ENCODE data around the gene PIGS. TPM values are rescaled to one million over a fixed set of nuclear protein-coding genes. Genes with fewer than 3 reads are reported as not detected.
"Not testable (repeated sequence)": the region's sequence is repeated elsewhere in the genome, so short reads cannot be mapped to it uniquely, and the experiment has no call there.

Gene PIGS
- 43.8 and 47.4 TPM in 2 replicates for total RNA-seq

DNA sequence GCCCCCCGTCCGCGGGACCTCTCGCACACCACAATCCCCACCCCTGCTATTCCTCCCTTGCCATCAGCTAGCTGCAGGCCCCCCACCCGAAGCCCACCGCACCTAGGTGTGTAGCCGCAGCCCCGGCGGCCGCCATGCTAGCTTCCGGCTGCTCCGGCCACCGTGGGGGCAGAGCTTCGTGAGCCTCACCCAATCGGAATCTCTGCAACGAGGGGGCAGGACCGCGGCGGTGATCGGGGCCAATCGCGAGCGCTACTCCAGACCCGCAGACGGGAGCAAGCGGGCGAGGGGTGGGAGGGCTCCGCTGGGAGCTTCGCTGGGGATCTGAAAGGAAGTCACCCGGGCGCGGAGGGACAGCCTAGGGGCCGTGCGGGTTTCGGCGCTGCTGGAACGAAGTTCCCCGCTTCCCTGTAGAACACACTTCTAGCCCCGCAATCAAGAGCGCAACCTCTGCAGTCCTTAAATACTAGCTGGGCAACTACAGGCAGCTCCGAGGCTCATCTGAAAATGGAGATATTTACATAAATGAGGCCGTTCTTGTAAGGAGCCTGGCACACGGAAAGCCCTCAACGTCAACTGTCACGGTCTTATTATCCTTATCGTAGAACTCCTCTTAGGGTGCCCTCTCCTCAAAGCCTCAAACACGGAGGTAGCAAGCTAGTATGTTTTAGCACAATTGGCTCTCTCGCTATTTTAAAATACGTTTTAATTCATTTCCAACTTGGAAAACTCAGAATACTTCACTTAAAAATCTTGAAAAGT lies at the start of gene PIGS:
Gene PIGS, minus strand, starts transcription at position 164 of the 762 bp plus-strand sequence. Its CDS starts 28 bp downstream, at position 136.
- peak; percentile 92 to 94 for DNase-seq (ENCODE audit: low read depth in 2 of 2)

DNA sequence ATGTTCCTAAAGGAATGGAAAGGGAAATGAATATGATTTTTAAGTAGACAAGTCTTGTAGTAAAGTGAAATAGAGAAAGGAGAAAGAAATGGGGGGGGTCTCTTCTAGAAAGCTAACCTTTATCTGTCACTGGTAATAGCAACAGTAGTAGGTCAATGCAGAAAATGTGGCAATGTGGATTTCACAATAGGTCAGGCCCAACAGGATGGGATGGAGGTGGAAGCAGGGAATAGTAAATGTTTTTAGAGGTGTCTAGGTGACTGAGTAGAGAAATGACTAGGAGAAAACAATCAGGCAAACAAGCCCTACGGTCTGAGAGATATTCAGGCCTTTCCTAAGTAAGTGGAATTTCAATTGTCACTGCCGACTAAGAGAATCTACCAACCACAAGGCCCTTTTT lies 48.7 kb upstream of the PIGS start:
- no peak for DNase-seq (ENCODE audit: low read depth in 2 of 2)

DNA sequence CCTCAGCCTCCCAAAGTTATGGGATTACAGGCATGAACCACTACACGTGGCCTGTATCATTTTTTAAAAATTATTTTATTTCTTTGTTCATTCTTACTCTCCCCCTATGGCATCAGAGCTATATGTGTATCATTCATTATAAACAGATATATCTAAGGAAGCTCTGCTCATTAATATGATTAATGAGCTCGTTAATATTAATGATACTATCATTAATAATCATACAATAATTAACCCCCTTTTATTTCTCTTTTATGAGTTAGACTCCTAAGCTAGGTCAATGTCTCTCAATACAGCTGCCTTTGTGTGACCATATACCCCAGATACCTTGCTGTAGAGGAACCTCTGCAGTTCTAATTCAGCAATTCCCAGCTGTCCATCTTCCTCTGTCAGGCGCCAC lies 47.1 kb upstream of the PIGS start:
- DNase-seq (ENCODE audit: low read depth in 2 of 2) = no peak

DNA sequence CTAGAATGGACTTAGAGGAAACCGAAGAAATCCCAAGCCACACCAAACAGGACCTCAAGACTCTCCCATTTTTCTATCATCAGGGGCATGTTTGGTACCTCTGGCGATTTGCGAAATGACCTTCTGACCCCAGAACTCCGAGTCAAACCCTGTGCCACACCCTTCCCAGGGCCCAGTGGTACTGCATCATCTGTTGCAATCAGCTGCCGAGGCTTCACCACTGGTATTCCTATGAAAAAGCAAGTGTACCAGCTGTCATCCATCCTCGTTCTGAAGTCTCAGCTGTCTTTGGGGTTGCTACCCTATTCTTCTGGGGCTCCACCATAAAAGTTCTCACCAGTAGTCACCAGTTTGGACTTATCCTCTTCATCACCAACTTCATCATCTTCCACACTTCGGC lies 45.0 kb upstream of the PIGS start:
- DNase-seq (ENCODE audit: low read depth in 2 of 2) = no peak

DNA sequence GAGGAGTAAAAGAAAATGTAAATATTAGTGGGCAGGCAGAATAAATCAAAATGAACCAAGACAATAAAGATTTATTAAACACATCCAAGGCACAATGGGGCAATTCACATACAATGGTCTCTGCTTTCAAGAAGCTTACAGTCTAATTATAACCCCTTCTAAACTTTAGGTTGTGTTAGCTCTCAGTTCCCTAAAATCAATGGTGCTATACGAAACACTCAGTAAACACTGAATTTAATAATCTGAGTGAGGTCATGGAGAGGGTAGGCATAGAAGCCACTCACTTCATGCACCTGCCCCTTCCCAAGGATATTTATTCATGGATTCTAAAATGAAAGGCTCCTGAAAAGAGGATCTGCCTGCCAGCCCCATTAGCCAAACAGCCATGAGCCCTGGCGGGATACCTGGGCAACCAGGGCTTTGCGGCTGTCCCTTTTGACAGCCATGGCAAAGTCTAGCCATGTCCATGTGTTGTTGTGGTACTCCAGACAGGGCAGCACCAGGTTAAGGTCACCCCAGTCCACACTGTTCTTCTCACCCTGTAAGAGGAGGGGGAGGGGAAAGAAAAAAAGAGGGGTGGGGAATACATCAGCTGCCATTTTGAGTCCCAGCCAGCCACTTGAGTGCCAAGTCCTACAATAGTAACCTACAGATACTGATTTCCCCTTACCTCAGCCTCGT lies 44.1 kb upstream of the PIGS start:
- DNase-seq (ENCODE audit: low read depth in 2 of 2) = no peak

DNA sequence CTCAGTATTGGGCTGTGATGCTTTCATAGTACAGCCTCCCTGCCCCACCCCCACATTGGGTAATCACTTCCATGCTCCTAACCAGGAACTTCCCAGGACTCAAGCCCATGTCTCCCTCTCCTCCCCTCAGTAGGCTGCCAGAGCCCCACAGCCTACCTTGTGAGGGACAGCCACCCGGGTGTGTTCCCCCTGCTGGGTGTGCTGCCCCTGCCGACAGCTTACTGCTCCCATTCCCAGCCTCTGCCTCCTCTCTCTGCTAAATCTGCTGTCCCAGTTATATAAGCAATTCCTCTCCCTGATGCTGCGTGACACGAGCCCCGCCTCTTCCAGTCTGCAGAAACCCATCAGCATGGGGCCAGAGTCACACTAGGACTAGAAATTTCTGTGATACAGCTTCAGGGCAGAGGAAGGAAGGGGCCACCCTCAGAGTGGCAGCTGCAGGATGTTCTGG lies 42.6 kb upstream of the PIGS start, which contains the start of gene RSKR:
Gene RSKR, minus strand, starts transcription at position 255 of the 451 bp plus-strand sequence. Its CDS starts 24 bp downstream, at position 231.
- DNase-seq (ENCODE audit: low read depth in 2 of 2) = no peak

DNA sequence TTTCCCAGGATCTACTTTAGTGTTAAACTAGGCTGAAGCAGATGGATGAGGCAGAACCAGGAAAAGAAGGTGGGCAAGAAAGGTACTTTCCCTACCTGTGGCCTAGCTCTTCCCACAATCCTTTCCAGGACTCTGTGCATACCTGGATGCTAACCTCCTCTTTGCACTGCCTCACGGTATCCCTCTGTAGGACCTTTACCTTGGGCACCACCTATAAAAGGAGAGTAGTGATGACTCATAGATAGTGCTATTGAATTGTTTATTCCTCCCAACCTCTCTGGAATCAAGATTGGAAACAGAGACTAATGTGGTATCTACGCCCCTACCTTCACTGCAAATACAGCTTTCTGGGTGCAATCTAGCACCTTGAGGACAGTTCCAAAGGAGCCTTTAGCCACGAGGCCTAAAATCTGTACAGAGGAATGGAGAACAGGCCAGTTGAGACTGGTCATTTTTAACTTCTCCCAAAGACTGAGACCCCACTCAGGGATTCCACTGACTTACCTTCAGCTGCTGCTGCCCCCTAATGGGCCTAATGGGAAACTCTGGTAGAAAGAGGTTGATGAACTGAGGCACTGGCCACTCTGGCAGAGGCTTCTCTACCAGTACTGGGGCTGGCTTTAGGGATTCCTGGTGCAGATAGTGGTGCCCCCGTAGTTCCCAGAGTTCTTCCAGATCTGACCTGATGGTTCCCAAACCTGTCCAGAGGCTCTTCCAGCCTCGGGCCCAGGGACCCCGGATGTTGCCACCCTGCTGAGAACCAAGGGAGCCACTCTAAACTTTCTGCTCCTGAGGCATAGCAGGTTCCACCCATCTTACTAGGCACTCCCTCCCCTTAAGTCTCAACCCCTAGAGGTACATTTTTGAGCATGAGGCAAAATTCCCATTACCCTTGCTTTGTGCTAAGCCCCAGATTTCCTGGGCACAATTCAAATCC lies 41.9 kb upstream of the PIGS start:
- DNase-seq (ENCODE audit: low read depth in 2 of 2) = peak; percentile 50 to 68

DNA sequence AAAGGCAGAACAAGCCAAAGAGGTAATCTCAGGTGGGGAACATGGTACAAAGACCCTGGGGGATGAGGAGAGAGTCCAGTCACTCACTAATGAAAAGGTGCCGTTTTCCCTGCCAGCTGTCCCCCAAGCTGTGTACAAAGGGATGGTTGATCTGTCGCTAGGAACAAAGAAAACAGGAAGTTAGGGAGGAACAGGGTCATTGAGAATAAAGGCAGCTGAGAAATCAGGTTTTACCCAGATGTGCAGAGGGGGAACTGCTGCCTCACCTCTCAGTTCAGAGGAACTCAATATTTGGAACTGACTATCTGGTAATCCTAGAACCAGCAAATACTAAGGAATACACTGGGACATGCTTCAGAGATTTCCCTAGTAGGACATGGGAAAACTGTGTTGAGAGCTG lies 41.2 kb upstream of the PIGS start:
- peak in 1 of 2 donors; percentile 46 for DNase-seq (ENCODE audit: low read depth in 2 of 2)

DNA sequence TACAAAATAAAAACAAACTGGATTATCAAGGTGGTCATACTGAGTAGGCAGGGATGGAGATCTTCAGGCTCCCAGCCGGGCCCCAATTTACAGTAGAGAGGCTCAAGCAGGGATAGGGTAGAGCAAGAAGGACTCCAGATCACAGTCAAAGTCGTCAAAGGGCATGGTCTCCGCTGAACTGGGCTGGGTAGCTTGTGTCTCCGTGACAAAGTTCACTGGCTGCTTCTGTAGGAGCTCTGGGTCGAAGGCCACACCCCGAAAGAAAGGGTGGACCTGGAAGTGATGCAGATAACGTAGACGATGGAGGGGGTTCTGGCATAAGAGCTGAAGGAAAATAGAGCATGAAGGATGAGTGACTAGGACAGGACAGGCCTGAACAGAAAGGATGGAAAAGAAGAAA lies 39.1 kb upstream of the PIGS start:
- DNase-seq (ENCODE audit: low read depth in 2 of 2) = no peak

DNA sequence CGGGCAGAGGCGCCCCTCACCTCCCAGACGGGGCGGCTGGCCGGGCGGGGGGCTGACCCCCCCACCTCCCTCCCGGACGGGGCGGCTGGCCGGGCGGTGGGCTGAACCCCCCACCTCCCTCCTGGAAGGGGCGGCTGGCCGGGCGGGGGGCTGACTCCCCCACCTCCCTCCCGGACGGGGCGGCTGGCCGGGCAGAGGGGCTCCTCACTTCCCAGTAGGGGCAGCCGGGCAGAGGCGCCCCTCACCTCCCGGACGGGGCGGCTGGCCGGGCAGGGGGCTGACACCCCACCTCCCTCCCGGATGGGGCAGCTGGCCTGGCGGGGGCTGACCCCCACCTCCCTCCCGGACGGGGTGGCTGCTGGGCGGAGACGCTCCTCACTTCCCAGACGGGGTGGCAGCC lies 32.7 kb upstream of the PIGS start:
- DNase-seq (ENCODE audit: low read depth in 2 of 2) = not testable (repeated sequence)

DNA sequence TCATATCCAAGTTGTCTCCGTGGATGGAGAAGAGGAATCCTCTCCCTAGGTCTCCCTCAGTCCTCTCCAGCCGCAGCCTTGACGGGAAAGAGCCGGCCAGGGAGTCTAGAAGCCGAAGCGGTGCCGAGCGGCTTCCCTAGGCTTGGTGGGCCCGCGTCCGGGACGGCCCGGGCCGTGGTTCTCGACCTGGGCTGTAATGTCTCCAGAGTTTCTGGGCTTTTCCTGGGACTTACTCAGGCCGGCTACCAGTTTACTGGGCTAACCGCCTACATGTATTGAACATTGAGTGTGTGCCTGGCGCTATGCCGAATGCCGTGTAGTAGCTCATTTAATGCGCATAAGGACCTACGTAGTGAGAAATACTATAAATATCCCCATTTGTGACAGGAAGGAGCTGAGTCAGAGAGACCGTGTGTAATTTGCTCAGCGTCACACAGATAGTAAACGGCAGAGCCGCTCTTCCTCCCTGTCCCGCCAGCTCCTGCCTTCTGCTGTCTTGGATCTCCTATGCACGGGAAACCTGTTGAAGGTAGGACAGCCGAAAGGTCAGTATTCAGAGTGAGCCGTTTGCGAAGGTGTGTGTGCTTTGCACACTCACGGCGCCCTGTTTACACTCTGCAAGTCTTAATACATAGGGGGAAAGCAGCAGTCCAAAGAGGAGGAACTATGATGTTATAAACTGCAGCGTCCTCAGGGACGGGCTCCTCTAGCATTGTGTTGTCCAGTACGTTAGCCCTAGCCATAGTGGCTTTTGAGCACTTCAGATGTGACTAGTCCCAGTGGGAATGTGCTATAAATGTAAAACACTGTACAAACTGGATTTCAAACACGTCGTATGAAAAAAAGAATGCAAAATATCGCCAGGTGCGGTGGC lies 28.2 kb upstream of the PIGS start:
- peak; percentile 90 to 91 for DNase-seq (ENCODE audit: low read depth in 2 of 2)

DNA sequence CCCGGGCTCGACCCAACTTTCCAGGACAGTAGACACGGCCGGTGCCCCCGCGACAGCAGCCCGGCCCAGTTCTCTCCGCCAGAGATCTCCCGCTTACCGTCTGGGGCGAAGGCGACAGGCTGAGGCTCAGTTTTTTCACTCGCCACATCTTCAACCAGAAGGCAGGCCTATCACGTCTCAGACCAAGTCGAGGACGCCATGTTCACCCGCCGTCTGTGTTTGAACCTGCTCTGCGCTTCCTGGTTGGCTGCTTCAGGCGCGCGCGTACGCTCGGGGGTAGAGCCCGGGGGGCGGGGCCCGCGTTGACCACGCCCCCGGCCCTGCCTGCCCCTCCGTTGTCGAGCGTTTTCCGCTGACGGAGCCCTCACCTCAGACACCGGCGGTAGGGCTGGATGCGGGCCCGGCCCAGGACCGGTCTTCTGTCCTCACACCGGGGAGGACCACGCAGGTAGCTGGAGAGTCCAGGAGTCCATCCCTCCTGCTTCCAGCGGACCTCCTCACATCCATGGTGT lies 27.5 kb upstream of the PIGS start, which contains the start of gene SPAG5:
Gene SPAG5, minus strand, starts transcription at position 227 of the 512 bp plus-strand sequence. Its CDS starts 79 bp downstream, at position 148.
- DNase-seq (ENCODE audit: low read depth in 2 of 2) = peak; percentile 93 to 96

DNA sequence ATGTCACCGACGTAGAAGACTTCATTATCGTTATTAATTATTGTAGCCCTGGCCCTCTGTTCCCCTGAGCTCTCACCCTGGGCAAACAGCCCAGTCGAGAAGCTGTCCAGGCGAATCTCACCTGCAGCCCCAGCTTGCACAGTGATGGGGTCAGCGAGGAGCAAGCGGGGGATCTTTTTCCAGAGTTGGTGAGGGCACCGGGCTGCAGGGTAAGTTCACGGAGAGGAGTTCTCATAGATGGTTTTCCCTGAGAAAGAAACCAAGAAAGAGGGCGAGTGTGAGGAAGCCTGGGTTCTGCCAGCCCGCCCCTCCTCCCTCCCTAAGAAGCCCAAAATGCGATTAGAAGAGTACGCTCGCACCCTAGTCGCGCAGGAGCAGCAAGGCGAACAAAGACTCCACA lies 27.1 kb upstream of the PIGS start:
- no peak for DNase-seq (ENCODE audit: low read depth in 2 of 2)

DNA sequence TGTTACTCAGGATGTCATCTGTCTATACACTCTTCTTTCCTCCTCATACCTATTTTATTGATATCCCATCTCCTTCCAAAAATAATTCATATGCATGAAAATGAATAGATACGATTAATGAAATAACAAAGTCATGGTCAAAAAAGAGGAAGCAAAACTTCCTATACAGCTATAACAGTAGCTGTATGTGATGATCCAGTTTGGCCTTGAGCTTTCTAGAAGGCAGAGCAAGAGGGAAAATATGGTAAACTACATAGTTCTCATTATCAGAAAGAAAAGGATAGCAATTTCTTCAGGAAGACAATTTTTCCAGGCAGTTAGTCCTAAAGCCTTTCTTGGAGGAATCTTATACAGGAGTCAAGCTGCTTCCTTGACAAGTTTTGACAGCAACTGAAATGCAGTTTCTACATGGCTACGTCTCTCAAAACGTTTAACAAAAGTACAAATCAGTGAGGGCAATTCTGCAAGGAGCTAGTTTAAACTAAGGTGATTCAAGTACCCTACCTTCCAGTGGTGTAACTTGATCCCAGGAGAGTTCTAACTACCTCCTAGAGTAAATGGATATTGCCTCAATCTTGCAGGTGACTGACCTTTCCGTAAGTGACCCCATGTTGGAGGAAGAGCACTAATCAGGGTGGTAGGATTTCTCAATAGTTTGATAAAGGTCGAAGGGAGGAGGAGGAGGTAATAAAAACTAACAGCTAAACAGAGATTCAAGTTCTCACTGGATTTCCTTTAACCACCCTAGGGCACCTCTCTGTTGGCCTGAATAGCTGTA lies 26.5 kb upstream of the PIGS start:
- no peak for DNase-seq (ENCODE audit: low read depth in 2 of 2)

DNA sequence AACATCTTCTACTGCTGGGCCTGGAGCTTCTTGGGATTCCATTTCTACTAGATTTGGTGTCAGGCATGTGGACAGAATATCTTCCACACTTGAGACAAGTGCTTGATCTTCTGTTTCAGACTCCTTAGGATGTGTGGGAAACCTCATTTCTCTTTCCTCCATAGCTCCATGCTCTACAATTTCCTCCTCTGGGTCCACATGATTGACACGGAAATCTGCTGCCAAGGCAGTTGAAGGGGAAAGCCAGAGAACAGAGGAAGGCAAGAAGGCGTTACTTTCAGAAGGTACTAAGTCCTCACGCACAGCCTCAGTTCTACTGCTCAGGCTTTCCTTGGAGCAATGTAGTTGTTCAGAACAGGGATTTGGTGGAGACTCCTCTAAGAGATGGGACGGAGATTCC lies 20.9 kb upstream of the PIGS start:
- no peak for DNase-seq (ENCODE audit: low read depth in 2 of 2)

DNA sequence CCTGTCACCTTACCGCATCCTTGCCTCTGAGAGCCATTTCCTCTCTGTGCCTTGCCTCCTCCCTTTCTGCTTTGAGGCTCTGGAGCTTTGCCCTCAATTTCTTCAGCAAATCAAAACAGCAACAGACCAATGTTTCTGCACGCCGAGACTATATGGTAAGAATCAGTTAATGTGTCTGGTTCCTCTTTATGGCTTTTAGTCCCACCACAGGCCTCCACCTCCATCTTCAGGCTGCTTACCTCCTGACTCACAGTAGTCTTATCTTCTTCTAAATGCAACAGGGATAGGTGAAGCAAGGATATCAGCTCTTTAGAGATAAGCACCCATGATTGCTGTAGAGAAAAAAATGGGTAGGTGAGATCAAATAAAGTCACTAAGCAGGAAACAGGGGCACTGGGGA lies 14.5 kb upstream of the PIGS start:
- no peak for DNase-seq (ENCODE audit: low read depth in 2 of 2)

DNA sequence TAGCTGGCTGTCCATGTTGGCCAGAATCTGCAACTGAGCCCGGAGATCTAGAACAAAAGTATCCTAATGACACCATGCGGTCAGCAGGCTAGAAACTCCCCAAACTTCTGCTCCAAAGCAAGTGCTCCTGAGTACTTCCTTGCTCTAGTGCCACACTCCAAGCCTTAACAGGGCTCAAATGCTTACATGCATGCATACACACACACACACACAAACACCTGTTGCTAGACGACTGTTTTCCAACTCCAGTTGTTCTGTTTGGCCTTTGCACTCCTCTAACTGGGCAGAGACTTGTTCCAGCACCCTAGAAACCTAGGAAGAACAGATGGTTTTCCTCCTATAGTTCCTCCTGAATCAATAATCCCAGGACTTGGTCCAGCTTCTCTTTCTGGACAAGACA lies 13.1 kb upstream of the PIGS start:
- DNase-seq (ENCODE audit: low read depth in 2 of 2) = no peak

DNA sequence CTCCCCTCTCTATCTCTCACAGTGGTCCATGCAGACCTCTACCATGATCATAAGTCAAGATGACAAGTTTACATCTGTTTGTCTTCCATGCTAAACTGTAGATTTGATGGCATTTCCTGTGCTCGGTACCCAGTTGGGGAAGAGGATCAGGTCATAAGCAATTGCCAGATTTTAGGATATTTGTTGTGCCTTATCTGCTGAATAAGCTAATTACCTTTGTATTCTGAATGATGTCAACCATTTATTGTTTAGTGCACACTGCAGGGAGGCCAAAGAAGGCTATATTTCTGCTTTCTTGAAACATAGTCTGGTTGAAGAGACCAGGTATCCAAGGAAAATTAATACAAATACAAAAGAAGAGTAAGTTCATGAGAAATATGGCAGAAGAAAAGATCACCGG lies 11.2 kb upstream of the PIGS start:
- DNase-seq (ENCODE audit: low read depth in 2 of 2) = no peak

DNA sequence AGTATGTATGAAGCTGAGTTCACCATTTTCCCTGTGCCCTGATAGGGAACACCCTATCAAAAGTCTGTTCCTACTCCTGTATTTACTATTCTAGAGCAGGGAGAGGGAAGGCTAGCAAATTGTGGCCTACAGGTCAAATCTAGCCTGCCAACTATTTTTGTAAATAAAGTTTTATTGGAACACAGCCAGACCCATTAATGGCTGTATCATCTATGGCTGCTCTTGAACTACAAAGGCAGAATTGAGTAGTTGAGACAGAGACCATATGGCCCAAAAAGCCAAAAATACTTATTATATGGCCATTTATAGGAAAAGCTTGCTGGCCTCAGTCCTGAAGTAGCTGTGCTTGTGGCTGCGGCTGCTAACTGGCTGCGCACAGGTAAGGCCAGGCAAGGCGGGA lies 9.6 kb upstream of the PIGS start:
- DNase-seq (ENCODE audit: low read depth in 2 of 2) = no peak

DNA sequence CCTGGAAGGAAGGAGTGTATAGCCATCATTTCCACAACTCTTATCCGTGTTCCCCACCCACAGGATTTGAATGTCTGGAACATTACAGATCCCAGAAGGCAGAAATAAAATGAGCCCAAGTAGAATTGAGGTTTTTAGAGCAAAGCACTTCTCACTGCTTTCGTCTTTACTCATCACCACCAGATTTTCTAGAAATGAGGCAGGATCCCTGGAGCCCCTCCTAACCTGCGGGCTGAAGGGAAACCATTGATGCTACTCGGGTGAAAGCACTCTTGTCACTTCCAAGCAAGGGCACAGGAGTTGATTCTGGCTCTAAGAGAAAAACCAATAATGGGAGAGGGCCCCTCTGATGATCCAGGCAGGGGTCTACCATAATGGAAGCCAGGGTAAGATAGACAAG lies 8.2 kb upstream of the PIGS start:
- DNase-seq (ENCODE audit: low read depth in 2 of 2) = no peak
